Panc1 (cell line): Measurements from ENCODE around the gene CD22. TPM values are rescaled to one million over a fixed set of nuclear protein-coding genes. Genes with fewer than 3 reads are reported as not detected.

ENCODE experiments used
- ATAC-seq: fragments of 200-7000 bp; cut with Tn5 transposase; 2 replicates; pipeline ENCODE4 v1.9.1; 2020; ENCODE audit warnings: mild to moderate bottlenecking, moderate library complexity
- BruUV-seq: library from RNA; stranded (reverse); fragments of 400-500 nt; replicated peaks from 2 replicates; lab custom pipeline; 2021; lab: Mats Ljungman, UMichigan
- CTCF ChIA-PET: fragments of 300-600 bp; sonication (Branson Sonifier 250); formaldehyde crosslinking; loops from one replicate; lab custom pipeline; 2022; ENCODE audit warnings: antibody characterized with exemption; lab: Charles Lee
- POLR2A ChIA-PET: fragments of 300-600 bp; sonication (Branson Sonifier 250); formaldehyde crosslinking; loops from one replicate; lab custom pipeline; 2022; ENCODE audit warnings: antibody characterized with exemption; lab: Charles Lee
- DNase-seq: peaks from one replicate; pipeline ENCODE4 v3.0.0-alpha.2; 2010; ENCODE audit warnings: low read depth, low spot score
- H3K27ac ChIP-seq: 2 replicates; pipeline ENCODE4 v1.5.1; 2011; ENCODE audit warnings: mild to moderate bottlenecking, low read length, inconsistent platforms
- H3K27me3 ChIP-seq: fragments of 200-500 bp; sonication (Bioruptor generic); 2 replicates; pipeline ENCODE4 v1.6.0; 2014; ENCODE audit warnings: low read length, inconsistent platforms; ENCODE audit not compliant: control insufficient read depth, insufficient read depth
- H3K36me3 ChIP-seq: fragments of 200-500 bp; sonication (Bioruptor generic); 2 replicates; pipeline ENCODE4 v1.5.1; 2014; ENCODE audit warnings: inconsistent platforms, mild to moderate bottlenecking, low read length, moderate library complexity; ENCODE audit not compliant: control insufficient read depth, insufficient read depth
- H3K4me1 ChIP-seq: 2 replicates; pipeline ENCODE4 v1.5.1; 2011; ENCODE audit warnings: inconsistent platforms, mild to moderate bottlenecking, low read length, moderate library complexity; ENCODE audit not compliant: control insufficient read depth, insufficient read depth
- H3K4me3 ChIP-seq, 2 experiments: 2 replicates each; pipeline ENCODE4 v1.5.1; 2011 to 2012; ENCODE audit warnings: low read depth in 2 of 2, low read length in 2 of 2, mild to moderate bottlenecking in 2 of 2, inconsistent platforms in 1 of 2, moderate library complexity in 1 of 2
- H3K9me3 ChIP-seq: fragments of 200-500 bp; sonication (Bioruptor generic); 2 replicates; pipeline ENCODE4 v1.5.1; 2014; ENCODE audit warnings: low read depth, mild to moderate bottlenecking, inconsistent platforms, low read length, moderate library complexity; ENCODE audit not compliant: control insufficient read depth, insufficient read depth
- CTCF ChIP-seq: fragments of 450-650 bp; IDR thresholded peaks from 2 replicates; pipeline ENCODE4 v1.5.1; 2017; ENCODE audit warnings: mild to moderate bottlenecking
- POLR2AphosphoS5 ChIP-seq: IDR thresholded peaks from 2 replicates; pipeline ENCODE4 v1.6.1; 2012; ENCODE audit warnings: mild to moderate bottlenecking, low read depth, low read length, moderate library complexity
- REST ChIP-seq, 2 experiments: IDR thresholded peaks; 2 replicates each; pipeline ENCODE4 v1.6.1; 2011 to 2012; ENCODE audit warnings: low read depth in 2 of 2, control low read depth in 1 of 2, low read length in 1 of 2, mild to moderate bottlenecking in 1 of 2, moderate library complexity in 1 of 2; ENCODE audit not compliant: insufficient read depth in 1 of 2
- SIN3A ChIP-seq: IDR thresholded peaks from 2 replicates; pipeline ENCODE4 v1.6.1; 2012; ENCODE audit warnings: low read depth, mild to moderate bottlenecking, low read length, moderate library complexity, borderline replicate concordance; ENCODE audit not compliant: insufficient read depth
- TCF7L2 ChIP-seq: IDR thresholded peaks from 2 replicates; pipeline ENCODE4 v1.6.1; 2011; ENCODE audit warnings: mild to moderate bottlenecking, low read depth, low read length, inconsistent platforms
- in situ Hi-C: cut with HindIII; loops from 2 replicates; pipeline ENCODE4 v1.10.0; 2016; ENCODE audit warnings: low sequenced_read_pairs, low pct_unique_long_range_greater_than_20kb
- intact Hi-C: fragments of 100-400 bp; cut with micrococcal nuclease; formaldehyde crosslinking; loops from one replicate; pipeline ENCODE4 v1.10.0; 2022; ENCODE audit not compliant: unreplicated experiment
- total RNA-seq: library from RNA; stranded (reverse); gene quantifications from one replicate; pipeline ENCODE4 v1.2.1, GENCODE V29; 2021; ENCODE audit not compliant: unreplicated experiment

CD22 gene
- total RNA-seq, 1 experiment from 2014 or later: 0.74 TPM

- intact Hi-C loops (no loop called here), in situ Hi-C loops (no loop called here)
- no TSS peak for BruUV-seq
- H3K27ac ChIP-seq: no peak overlapping the region
- ATAC-seq (no peak), DNase-seq (no peak)
- H3K36me3 ChIP-seq: no peaks in the 10 kb centered on the region
- CTCF ChIA-PET: no interaction called here
- H3K4me3 ChIP-seq: no peak overlapping the region
- POLR2A ChIA-PET: no interaction called here
- TF ChIP-seq POLR2AphosphoS5: no peak
- TF ChIP-seq SIN3A: no peak
- H3K27me3 ChIP-seq: no peaks in the 10 kb centered on the region; the same call in 1 of the 2 replicates
- no peaks in the 10 kb centered on the region for H3K9me3 ChIP-seq
- H3K4me1 ChIP-seq: 0 out of 2 replicates have a peak, but pooled peaks cover 5% of the 10 kb centered on the region
Observed at GRCh38 chr19:35307931-35308330, 21.1 kb upstream of the CD22 start.

- no peak for TF ChIP-seq REST (IDR thresholded peaks at IDR 0.05; ENCODE audit: insufficient read depth in 1 of 2, low read depth in 2 of 2, low read length in 1 of 2)
- TF ChIP-seq SIN3A: no peak
- no peak for TF ChIP-seq TCF7L2
- no peak for TF ChIP-seq POLR2AphosphoS5
- no peak for TF ChIP-seq CTCF
- Histone ChIP-seq H3K27ac (no peak overlapping the region), H3K36me3 (no peaks in the 10 kb centered on the region), H3K4me1 (0 out of 2 replicates have a peak, but pooled peaks cover 5% of the 10 kb centered on the region), H3K27me3 (no peaks in the 10 kb centered on the region), H3K9me3 (no peaks in the 10 kb centered on the region), H3K4me3 (no peak overlapping the region)
- ChIA-PET POLR2A (no interaction called here), CTCF (no interaction called here)
- DNase-seq (no peak), ATAC-seq (no peak)
- intact Hi-C loops (no loop called here), in situ Hi-C loops (no loop called here)
- no TSS peak for BruUV-seq
Observed at GRCh38 chr19:35308910-35309309, 20.1 kb upstream of the CD22 start.

- ATAC-seq (no peak), DNase-seq (no peak)
- TF ChIP-seq SIN3A (no peak), TCF7L2 (no peak), CTCF (no peak), REST (IDR thresholded peaks at IDR 0.05; ENCODE audit: insufficient read depth in 1 of 2, low read depth in 2 of 2, low read length in 1 of 2) (no peak), POLR2AphosphoS5 (no peak)
- BruUV-seq: no TSS peak
- no peaks in the 10 kb centered on the region for H3K27me3 ChIP-seq
- H3K4me3 ChIP-seq: no peak overlapping the region
- no peak overlapping the region for H3K27ac ChIP-seq
- CTCF ChIA-PET: interaction anchor here (0.7 kb wide), 1 partner anchor 34 kb away, joined by 3 read pairs; no protein-coding TSS in a partner anchor
- in situ Hi-C loops (no loop called here), intact Hi-C loops (no loop called here)
- no peaks in the 10 kb centered on the region for H3K9me3 ChIP-seq
- POLR2A ChIA-PET: no interaction called here
- H3K4me1 ChIP-seq: 0 out of 2 replicates have a peak, but pooled peaks cover 5% of the 10 kb centered on the region
- no peaks in the 10 kb centered on the region for H3K36me3 ChIP-seq
Observed at GRCh38 chr19:35309481-35310279, 19.3 kb upstream of the CD22 start.
